IPS-15b (cell line): ENCODE data around the gene KIR3DL1.
"Not testable (repeated sequence)": the region's sequence is repeated elsewhere in the genome, so short reads cannot be mapped to it uniquely, and the experiment has no call there.

Experiments
- H3K27me3 ChIP-seq: one replicate; pipeline ENCODE4 v1.6.1; 2013; ENCODE audit warnings: low read length; ENCODE audit not compliant: control insufficient read depth, insufficient read depth
- H3K36me3 ChIP-seq: one replicate; pipeline ENCODE4 v1.6.1; 2013; ENCODE audit warnings: low read length; ENCODE audit not compliant: control insufficient read depth, insufficient read depth
- H3K4me1 ChIP-seq: one replicate; pipeline ENCODE4 v1.6.1; 2013; ENCODE audit warnings: mild to moderate bottlenecking, low read length; ENCODE audit not compliant: control insufficient read depth, insufficient read depth
- H3K4me3 ChIP-seq: one replicate; pipeline ENCODE4 v1.5.1; 2013; ENCODE audit warnings: low read depth, low read length
- H3K9ac ChIP-seq: one replicate; pipeline ENCODE4 v1.6.1; 2013; ENCODE audit warnings: low read depth, mild to moderate bottlenecking, low read length
- H3K9me3 ChIP-seq: one replicate; pipeline ENCODE4 v1.6.1; 2013; ENCODE audit warnings: mild to moderate bottlenecking, low read length; ENCODE audit not compliant: control insufficient read depth, insufficient read depth

KIR3DL1 gene

GRCh38 chr19:54790711-54791110 lies 25.6 kb upstream of the KIR3DL1 start:
- Histone ChIP-seq H3K9me3 (peaks cover 3% of the 10 kb centered on the region), H3K4me3 (no peak overlapping the region), H3K9ac (no peak overlapping the region), H3K27me3 (no peaks in the 10 kb centered on the region), H3K4me1 (no peaks in the 10 kb centered on the region), H3K36me3 (no peaks in the 10 kb centered on the region)

- H3K4me1 ChIP-seq, result no peaks in the 10 kb centered on the region
- H3K4me3 ChIP-seq, result no peak overlapping the region
- H3K9ac ChIP-seq, result no peak overlapping the region
- no peaks in the 10 kb centered on the region for H3K27me3 ChIP-seq
- H3K9me3 ChIP-seq, result peaks cover 3% of the 10 kb centered on the region
- no peaks in the 10 kb centered on the region for H3K36me3 ChIP-seq
Measured at GRCh38 chr19:54791476-54791875, 24.8 kb upstream of the KIR3DL1 start.

- H3K4me3 ChIP-seq, result no peak overlapping the region
- H3K27me3 ChIP-seq, result no peaks in the 10 kb centered on the region
- H3K9ac ChIP-seq, result no peak overlapping the region
- no peaks in the 10 kb centered on the region for H3K4me1 ChIP-seq
- H3K36me3 ChIP-seq, result no peaks in the 10 kb centered on the region
- H3K9me3 ChIP-seq, result peaks cover 11% of the 10 kb centered on the region
Measured at GRCh38 chr19:54792814-54793213, 23.5 kb upstream of the KIR3DL1 start.

- peaks cover 11% of the 10 kb centered on the region for H3K9me3 ChIP-seq
- no peak overlapping the region for H3K9ac ChIP-seq
- no peaks in the 10 kb centered on the region for H3K27me3 ChIP-seq
- H3K4me1 ChIP-seq, result no peaks in the 10 kb centered on the region
- no peak overlapping the region for H3K4me3 ChIP-seq
- no peaks in the 10 kb centered on the region for H3K36me3 ChIP-seq
Measured at GRCh38 chr19:54795758-54796157, 20.5 kb upstream of the KIR3DL1 start.

GRCh38 chr19:54803410-54803809 lies 12.9 kb upstream of the KIR3DL1 start, which contains the start of gene KIR2DL4:
Gene KIR2DL4, plus strand, starts transcription at chr19:54803610. Its CDS starts 42 bp downstream, at chr19:54803652.
- Histone ChIP-seq H3K4me3 (no peak within 1 kb of the TSS), H3K27me3 (no peaks in the 10 kb centered on the region), H3K4me1 (no peaks in the 10 kb centered on the region), H3K9me3 (peaks cover 19% of the 10 kb centered on the region), H3K36me3 (no peaks in the 10 kb centered on the region), H3K9ac (no peak within 1 kb of the TSS)

- H3K27me3 ChIP-seq, result no peaks in the 10 kb centered on the region
- peaks cover 17% of the 10 kb centered on the region for H3K9me3 ChIP-seq
- H3K9ac ChIP-seq, result no peak overlapping the region
- no peaks in the 10 kb centered on the region for H3K4me1 ChIP-seq
- H3K4me3 ChIP-seq, result no peak overlapping the region
- no peaks in the 10 kb centered on the region for H3K36me3 ChIP-seq
Measured at GRCh38 chr19:54804101-54804500, 12.2 kb upstream of the KIR3DL1 start.

GRCh38 chr19:54804571-54804970 lies 11.7 kb upstream of the KIR3DL1 start:
- Histone ChIP-seq H3K4me3 (no peak overlapping the region), H3K9ac (no peak overlapping the region), H3K27me3 (no peaks in the 10 kb centered on the region), H3K9me3 (peaks cover 17% of the 10 kb centered on the region), H3K4me1 (no peaks in the 10 kb centered on the region), H3K36me3 (no peaks in the 10 kb centered on the region)

GRCh38 chr19:54805665-54806515 lies 10.4 kb upstream of the KIR3DL1 start:
- Histone ChIP-seq H3K9me3 (peaks cover 15% of the 10 kb centered on the region), H3K4me3 (no peak overlapping the region), H3K9ac (no peak overlapping the region), H3K4me1 (no peaks in the 10 kb centered on the region), H3K36me3 (no peaks in the 10 kb centered on the region), H3K27me3 (no peaks in the 10 kb centered on the region)

GRCh38 chr19:54806516-54806838 lies 9.8 kb upstream of the KIR3DL1 start:
- Histone ChIP-seq H3K9ac (no peak overlapping the region), H3K4me3 (no peak overlapping the region), H3K9me3 (peaks cover 13% of the 10 kb centered on the region), H3K36me3 (no peaks in the 10 kb centered on the region), H3K27me3 (no peaks in the 10 kb centered on the region), H3K4me1 (no peaks in the 10 kb centered on the region)

GRCh38 chr19:54814571-54814970 lies 1.7 kb upstream of the KIR3DL1 start:
- H3K27me3 ChIP-seq, H3K4me1 ChIP-seq, H3K36me3 ChIP-seq, H3K4me3 ChIP-seq, H3K9me3 ChIP-seq, H3K9ac ChIP-seq: not testable (repeated sequence)

- H3K9ac ChIP-seq, result no peak overlapping the region
- no peak overlapping the region for H3K4me3 ChIP-seq
- H3K9me3 ChIP-seq, result peaks cover 9% of the 10 kb centered on the region
- H3K27me3 ChIP-seq, result no peaks in the 10 kb centered on the region
- no peaks in the 10 kb centered on the region for H3K36me3 ChIP-seq
- no peaks in the 10 kb centered on the region for H3K4me1 ChIP-seq
Measured at GRCh38 chr19:54817670-54818536, 1.6 kb downstream of the KIR3DL1 start.

GRCh38 chr19:54824416-54824815 lies 8.1 kb downstream of the KIR3DL1 start:
- not testable (repeated sequence) for H3K36me3 ChIP-seq, H3K4me1 ChIP-seq, H3K9ac ChIP-seq, H3K4me3 ChIP-seq, H3K27me3 ChIP-seq, H3K9me3 ChIP-seq
